Omental fat pad (tissue), 4 donors: ENCODE data around the gene RAE1. TPM values are rescaled to one million over a fixed set of nuclear protein-coding genes. Genes with fewer than 3 reads are reported as not detected.

Experiments used
- ATAC-seq: fragments of 150-250 bp; one replicate; pipeline ENCODE4 v1.9.1; 2016; ENCODE audit warnings: mild to moderate bottlenecking, moderate library complexity; ENCODE audit not compliant: low FRiP score
- DNase-seq: peaks from one replicate; pipeline ENCODE4 v3.0.0-alpha.2; 2019; ENCODE audit warnings: low spot score
- CTCF ChIP-seq, 3 donors: fragments of 450-650 bp; IDR thresholded peaks; one replicate each; pipeline ENCODE4 v1.5.1; 2016 to 2017; ENCODE audit warnings: antibody characterized with exemption in 3 of 3, mild to moderate bottlenecking in 3 of 3, moderate library complexity in 2 of 3
- total RNA-seq, 4 donors: library from RNA; depleted of rRNA; stranded (reverse); fragments of >200 nt; gene quantifications; one replicate each; pipeline ENCODE4 v1.1.0, GENCODE V29; 2016

The RAE1 gene
- total RNA-seq, 4 donors from 2014 or later: 13.9 to 32.9 (median 17.2) TPM

DNA sequence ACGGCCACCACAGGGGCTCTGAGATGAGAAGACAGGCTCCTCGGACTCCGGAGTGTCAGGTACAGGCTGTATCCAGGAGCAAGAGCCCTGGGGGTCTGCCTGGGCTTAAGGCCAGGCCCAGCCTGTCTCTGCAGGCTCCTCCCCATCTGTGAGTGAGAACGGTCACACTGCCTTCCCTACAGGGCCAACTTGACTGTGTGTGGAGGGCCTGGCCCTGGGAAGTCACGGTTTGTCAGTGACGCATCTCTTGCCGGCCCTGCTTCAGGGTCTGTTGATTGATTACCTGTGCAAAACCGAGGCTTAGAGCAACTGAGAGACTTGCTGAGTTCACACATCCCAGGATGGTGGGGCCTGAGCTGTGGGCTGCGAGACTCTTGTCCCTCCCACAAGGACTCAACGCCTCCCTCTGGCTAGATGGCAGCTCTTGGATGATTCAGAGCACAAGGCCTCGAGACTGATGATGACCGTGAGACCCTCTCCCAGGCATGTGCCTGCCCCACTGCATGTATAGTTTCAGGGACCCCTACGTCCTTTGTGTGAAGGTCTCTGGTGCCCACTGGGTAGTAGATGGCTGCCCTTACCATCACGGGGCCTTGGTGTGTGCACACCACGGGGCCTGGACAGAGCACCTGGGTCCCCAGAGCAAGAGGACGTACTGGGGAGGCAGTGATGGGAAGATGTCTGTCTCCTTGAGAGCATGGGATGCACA is 46.1 kb downstream of the RAE1 start:
- no peak for TF ChIP-seq CTCF (IDR thresholded peaks at IDR 0.05)
- DNase-seq (no peak), ATAC-seq (no peak)

GRCh38 chr20:57397693-57398108 is 46.6 kb downstream of the RAE1 start:
- no peak for TF ChIP-seq CTCF (IDR thresholded peaks at IDR 0.05)
- ATAC-seq: no peak
- no peak for DNase-seq

- ATAC-seq (no peak), DNase-seq (no peak)
- TF ChIP-seq CTCF (IDR thresholded peaks at IDR 0.05): no peak
Observed at GRCh38 chr20:57398231-57398821, 47.3 kb downstream of the RAE1 start.

- no peak for TF ChIP-seq CTCF (IDR thresholded peaks at IDR 0.05)
- DNase-seq (no peak), ATAC-seq (no peak)
Observed at GRCh38 chr20:57398901-57399535, 48.0 kb downstream of the RAE1 start.

DNA sequence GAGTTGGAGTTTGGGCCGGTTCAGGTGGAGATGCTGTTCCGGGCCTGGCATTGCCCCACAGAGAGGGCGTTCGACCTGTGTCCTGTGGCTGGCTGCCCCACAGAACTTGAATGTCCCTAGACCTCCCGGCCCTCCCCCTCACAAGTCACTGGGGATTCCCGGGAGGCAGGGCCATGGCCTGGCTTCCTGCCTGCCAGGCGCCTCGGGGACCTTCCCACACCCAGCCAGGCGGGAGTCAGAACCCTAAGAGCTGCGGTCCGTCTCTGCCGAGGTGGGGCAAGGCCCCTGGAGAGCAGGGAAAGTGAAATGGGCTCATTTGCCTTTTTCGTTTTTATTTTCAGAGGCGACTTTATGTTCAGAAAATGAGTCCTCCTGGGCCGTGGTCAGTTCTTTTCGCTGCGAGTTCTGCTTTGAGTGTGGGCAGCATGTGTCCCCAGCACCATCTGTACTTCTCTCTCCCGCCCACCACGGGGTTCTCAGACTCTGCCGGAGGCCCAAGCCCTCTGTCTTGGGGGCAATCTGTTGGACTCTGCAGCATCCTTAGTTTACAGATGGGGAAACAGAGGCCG is 48.6 kb downstream of the RAE1 start:
- no peak for ATAC-seq
- DNase-seq: no peak
- no peak for TF ChIP-seq CTCF (IDR thresholded peaks at IDR 0.05)

DNA sequence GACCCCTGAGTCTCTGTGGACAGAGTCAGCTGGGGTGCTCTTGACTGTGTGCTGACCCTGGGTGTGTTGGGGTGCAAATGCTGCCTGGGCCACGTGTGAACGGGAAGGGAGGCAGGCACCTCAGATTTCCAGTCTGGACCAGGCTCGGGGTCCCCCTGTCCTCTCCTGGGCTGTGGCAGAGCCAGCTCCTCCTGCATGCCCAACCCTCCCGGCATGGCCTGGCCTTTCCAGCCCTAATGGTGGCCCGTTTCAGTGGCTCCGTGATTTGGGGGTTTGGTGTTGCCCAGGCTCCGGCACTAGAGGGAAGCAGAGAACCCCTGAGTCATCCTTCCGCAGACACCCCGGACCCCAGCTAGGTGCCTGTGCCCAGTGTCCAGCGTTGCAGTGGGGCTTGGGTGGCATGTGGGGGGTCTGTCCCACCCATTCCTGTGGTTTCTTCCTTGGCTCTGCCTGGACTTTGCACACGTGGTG is 49.2 kb downstream of the RAE1 start:
- ATAC-seq (no peak), DNase-seq (no peak)
- no peak for TF ChIP-seq CTCF (IDR thresholded peaks at IDR 0.05)
